ENCODE data around the gene SSX2B. TPM values are rescaled to one million over a fixed set of nuclear protein-coding genes. Genes with fewer than 3 reads are reported as not detected.
"Not testable (repeated sequence)": the region's sequence is repeated elsewhere in the genome, so short reads cannot be mapped to it uniquely, and the experiment has no call there.

Gene SSX2B, protein sequence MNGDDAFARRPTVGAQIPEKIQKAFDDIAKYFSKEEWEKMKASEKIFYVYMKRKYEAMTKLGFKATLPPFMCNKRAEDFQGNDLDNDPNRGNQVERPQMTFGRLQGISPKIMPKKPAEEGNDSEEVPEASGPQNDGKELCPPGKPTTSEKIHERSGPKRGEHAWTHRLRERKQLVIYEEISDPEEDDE
- not detected in 2 replicates for total RNA-seq (2014; rRNA removed; shearing (Covaris generic))
- not detected in 2 replicates for polyA plus RNA-seq (2014; cell fraction: nucleus; rRNA removed)

GRCh38 chrX:52750952-52751351 is at the start of gene SSX2B:
Gene SSX2B, plus strand, starts transcription at chrX:52751252. Its CDS starts 1,429 bp downstream, at chrX:52752681.
- not testable (repeated sequence) for DNase-seq (ENCODE audit: extremely low read depth, low read depth)

GRCh38 chrX:52707078-52707477 is 44.0 kb upstream of the SSX2B start, which contains the start of gene SSX2:
Gene SSX2, minus strand, starts transcription at chrX:52707178. Its CDS starts 1,429 bp downstream, at chrX:52705749.
- not testable (repeated sequence) for DNase-seq (ENCODE audit: extremely low read depth, low read depth)

DNA sequence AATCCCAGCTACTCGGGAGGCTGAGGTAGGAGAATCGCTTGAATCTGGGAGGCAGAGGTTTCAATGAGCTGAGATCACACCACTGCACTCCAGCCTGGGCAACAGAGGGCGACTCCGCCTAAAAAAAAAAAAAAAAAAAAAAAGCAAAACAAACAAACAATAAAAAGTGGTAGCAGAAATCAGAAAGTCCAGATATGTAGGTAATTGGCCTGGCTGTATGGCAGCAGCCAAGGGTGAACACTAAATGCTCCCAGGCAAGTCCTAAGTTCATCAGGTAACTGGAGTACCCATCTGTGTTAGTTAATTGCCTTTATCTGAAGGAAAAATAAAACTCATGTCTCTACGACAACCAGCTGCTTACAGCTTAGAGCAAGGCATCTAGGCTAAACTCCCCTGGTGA is 14.9 kb downstream of the SSX2B start:
- DNase-seq (ENCODE audit: extremely low read depth, low read depth), result not testable (repeated sequence)

GRCh38 chrX:52773504-52773903 is 22.5 kb downstream of the SSX2B start:
- DNase-seq (ENCODE audit: extremely low read depth, low read depth), result not testable (repeated sequence)

- not testable (repeated sequence) for DNase-seq (ENCODE audit: extremely low read depth, low read depth)
These were observed 46.3 kb downstream of the SSX2B start, which contains the start of gene SPANXN5 for GRCh38 chrX:52797327-52797726. Gene SPANXN5, minus strand, starts transcription at chrX:52797427. Its CDS starts 79 bp downstream, at chrX:52797348.

- DNase-seq (ENCODE audit: extremely low read depth, low read depth), result not testable (repeated sequence)
These were observed 53.8 kb downstream of the SSX2B start for GRCh38 chrX:52804876-52805275.

Small RNA genes lying within 50 kb of the gene (small RNA-seq; reads per million reads assigned to genes)
- gene AC244505.3 (0 reads per million in 2 experiments), gene AC244505.5 (0 reads per million in 2 experiments), gene AC244505.6 (0 reads per million in 2 experiments), gene AC244505.7 (0 reads per million in 2 experiments)

Other genes with a start within 250 kb of the SSX2B start
- gene XAGE1B, start 234.2 kb upstream of the SSX2B start, total RNA-seq (2014; rRNA removed; shearing (Covaris generic)), result 0.25 TPM in 1 of 2 replicates, not detected in the other
- gene SSX7, start 96.4 kb upstream of the SSX2B start, total RNA-seq (2014; rRNA removed; shearing (Covaris generic)), result not detected in 2 replicates
- gene SSX2, start 44.1 kb upstream of the SSX2B start, total RNA-seq (2014; rRNA removed; shearing (Covaris generic)), result not detected in 2 replicates
- gene SPANXN5, start 46.2 kb downstream of the SSX2B start, total RNA-seq (2014; rRNA removed; shearing (Covaris generic)), result 0.12 and 0.55 TPM in 2 replicates
- not detected in 2 replicates for gene XAGE5, start 60.0 kb downstream of the SSX2B start, total RNA-seq (2014; rRNA removed; shearing (Covaris generic))
- not detected in 2 replicates for gene XAGE3, start 116.8 kb downstream of the SSX2B start, total RNA-seq (2014; rRNA removed; shearing (Covaris generic))
- gene FAM156B, start 146.1 kb downstream of the SSX2B start, total RNA-seq (2014; rRNA removed; shearing (Covaris generic)), result 40.3 and 43.0 TPM in 2 replicates
- 27.2 and 40.6 TPM in 2 replicates for gene FAM156A, start 207.3 kb downstream of the SSX2B start, total RNA-seq (2014; rRNA removed; shearing (Covaris generic))